SK-N-SH treated with all-trans-retinoic acid at 6 μM for 48 hours (cell line): Measurements from ENCODE around the gene ZNF385B.

ENCODE experiments used
- ARNTL ChIP-seq: fragments of 450-650 bp; formaldehyde crosslinking; IDR thresholded peaks from 2 replicates; pipeline ENCODE4 v1.5.0; 2020; ENCODE audit warnings: low read depth, mild to moderate bottlenecking, moderate library complexity, borderline replicate concordance
- CREB5 ChIP-seq: fragments of 250-450 bp; sonication (Bioruptor Pico); IDR thresholded peaks from 2 replicates; pipeline ENCODE4 v1.5.1; 2020; ENCODE audit warnings: low read depth, mild to moderate bottlenecking, moderate library complexity
- GLIS3 ChIP-seq: fragments of 250-450 bp; sonication (Bioruptor Pico); IDR thresholded peaks from 2 replicates; pipeline ENCODE4 v1.5.0; 2020; ENCODE audit warnings: mild to moderate bottlenecking, moderate library complexity
- TF ChIP-seq, protein P1 (sequence below): fragments of 250-450 bp; sonication (Bioruptor Pico); IDR thresholded peaks from 2 replicates; pipeline ENCODE4 v1.8.0; 2020; ENCODE audit warnings: mild to moderate bottlenecking, moderate library complexity, borderline replicate concordance
- TF ChIP-seq, protein P2 (sequence below): fragments of 250-450 bp; sonication (Bioruptor Pico); IDR thresholded peaks from 2 replicates; pipeline ENCODE4 v1.8.0; 2021; ENCODE audit warnings: low read depth, mild to moderate bottlenecking, moderate library complexity, borderline replicate concordance

DNA sequence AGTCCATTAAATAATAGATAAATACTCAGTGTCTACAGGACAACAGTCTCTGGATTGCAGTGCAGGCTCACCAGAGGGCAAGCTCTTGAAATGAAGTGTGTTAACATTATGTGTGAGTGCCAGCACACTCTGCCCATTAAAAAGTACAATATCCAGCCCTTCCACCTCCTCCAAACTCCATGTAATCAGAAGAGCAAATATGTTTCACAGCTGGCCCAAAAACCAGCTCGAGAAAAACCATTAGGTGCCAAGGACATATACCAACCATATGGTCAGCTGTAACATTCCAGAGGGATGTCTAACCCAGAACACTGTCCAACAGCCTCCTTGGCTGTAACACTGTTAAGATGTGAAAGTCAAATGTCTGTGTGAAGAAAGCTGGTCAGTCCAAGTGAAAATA is 112.2 kb downstream of the ZNF385B start:
- TF ChIP-seq, protein P1, sequence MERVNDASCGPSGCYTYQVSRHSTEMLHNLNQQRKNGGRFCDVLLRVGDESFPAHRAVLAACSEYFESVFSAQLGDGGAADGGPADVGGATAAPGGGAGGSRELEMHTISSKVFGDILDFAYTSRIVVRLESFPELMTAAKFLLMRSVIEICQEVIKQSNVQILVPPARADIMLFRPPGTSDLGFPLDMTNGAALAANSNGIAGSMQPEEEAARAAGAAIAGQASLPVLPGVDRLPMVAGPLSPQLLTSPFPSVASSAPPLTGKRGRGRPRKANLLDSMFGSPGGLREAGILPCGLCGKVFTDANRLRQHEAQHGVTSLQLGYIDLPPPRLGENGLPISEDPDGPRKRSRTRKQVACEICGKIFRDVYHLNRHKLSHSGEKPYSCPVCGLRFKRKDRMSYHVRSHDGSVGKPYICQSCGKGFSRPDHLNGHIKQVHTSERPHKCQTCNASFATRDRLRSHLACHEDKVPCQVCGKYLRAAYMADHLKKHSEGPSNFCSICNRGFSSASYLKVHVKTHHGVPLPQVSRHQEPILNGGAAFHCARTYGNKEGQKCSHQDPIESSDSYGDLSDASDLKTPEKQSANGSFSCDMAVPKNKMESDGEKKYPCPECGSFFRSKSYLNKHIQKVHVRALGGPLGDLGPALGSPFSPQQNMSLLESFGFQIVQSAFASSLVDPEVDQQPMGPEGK: no peak
- TF ChIP-seq, protein P2, sequence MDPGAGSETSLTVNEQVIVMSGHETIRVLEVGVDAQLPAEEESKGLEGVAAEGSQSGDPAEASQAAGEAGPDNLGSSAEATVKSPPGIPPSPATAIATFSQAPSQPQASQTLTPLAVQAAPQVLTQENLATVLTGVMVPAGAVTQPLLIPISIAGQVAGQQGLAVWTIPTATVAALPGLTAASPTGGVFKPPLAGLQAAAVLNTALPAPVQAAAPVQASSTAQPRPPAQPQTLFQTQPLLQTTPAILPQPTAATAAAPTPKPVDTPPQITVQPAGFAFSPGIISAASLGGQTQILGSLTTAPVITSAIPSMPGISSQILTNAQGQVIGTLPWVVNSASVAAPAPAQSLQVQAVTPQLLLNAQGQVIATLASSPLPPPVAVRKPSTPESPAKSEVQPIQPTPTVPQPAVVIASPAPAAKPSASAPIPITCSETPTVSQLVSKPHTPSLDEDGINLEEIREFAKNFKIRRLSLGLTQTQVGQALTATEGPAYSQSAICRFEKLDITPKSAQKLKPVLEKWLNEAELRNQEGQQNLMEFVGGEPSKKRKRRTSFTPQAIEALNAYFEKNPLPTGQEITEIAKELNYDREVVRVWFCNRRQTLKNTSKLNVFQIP: no peak
- TF ChIP-seq ARNTL (CRISPR knock-in tag) (no peak), GLIS3 (CRISPR knock-in tag) (no peak), CREB5 (CRISPR knock-in tag) (no peak)
